ENCODE measurements around the gene TRA2A.
"Not testable (repeated sequence)": the region's sequence is repeated elsewhere in the genome, so short reads cannot be mapped to it uniquely, and the experiment has no call there.

The TRA2A gene

GRCh38 chr7:23491502-23491901 lies 40.3 kb downstream of the TRA2A start:
- no peak for DNase-seq

- DNase-seq: no peak
Measured at GRCh38 chr7:23490357-23491135, 41.2 kb downstream of the TRA2A start.

- not testable (repeated sequence) for DNase-seq
Measured at GRCh38 chr7:23488714-23489113, 43.1 kb downstream of the TRA2A start.

- no peak for DNase-seq
Measured at GRCh38 chr7:23487670-23488069, 44.1 kb downstream of the TRA2A start.

- DNase-seq: no peak
Measured at GRCh38 chr7:23486002-23486773, 45.6 kb downstream of the TRA2A start.

- no peak for DNase-seq
Measured at GRCh38 chr7:23482686-23483085, 49.1 kb downstream of the TRA2A start.

GRCh38 chr7:23477962-23478866 lies 53.6 kb downstream of the TRA2A start:
- DNase-seq: no peak

- no peak for DNase-seq
Measured at GRCh38 chr7:23477157-23477499, 54.7 kb downstream of the TRA2A start.

GRCh38 chr7:23476286-23477156 lies 55.3 kb downstream of the TRA2A start:
- no peak for DNase-seq

- DNase-seq: no peak
Measured at GRCh38 chr7:23475576-23475839, 56.3 kb downstream of the TRA2A start.

- DNase-seq: no peak
Measured at GRCh38 chr7:23474829-23475575, 56.8 kb downstream of the TRA2A start.

GRCh38 chr7:23474094-23474828 lies 57.5 kb downstream of the TRA2A start:
- peak; percentile 85 to 91 for DNase-seq

- DNase-seq: no peak
Measured at GRCh38 chr7:23473844-23474093, 58.0 kb downstream of the TRA2A start.

- no peak for DNase-seq
Measured at GRCh38 chr7:23472956-23473843, 58.6 kb downstream of the TRA2A start.

- DNase-seq: no peak
Measured at GRCh38 chr7:23472556-23472955, 59.2 kb downstream of the TRA2A start.

- no peak for DNase-seq
Measured at GRCh38 chr7:23472046-23472445, 59.7 kb downstream of the TRA2A start.

GRCh38 chr7:23471106-23471859 lies 60.5 kb downstream of the TRA2A start:
- no peak for DNase-seq

- peak; percentile 35 to 55 for DNase-seq
Measured at GRCh38 chr7:23470330-23471105, 61.3 kb downstream of the TRA2A start, which contains the start of gene IGF2BP3. IGF2BP3 (minus strand) TSS chr7:23470491; CDS start chr7:23470110, 381 bp downstream.

- no peak for DNase-seq
Measured at GRCh38 chr7:23469961-23470250, 61.9 kb downstream of the TRA2A start.

Measured in inflammatory macrophage treated with lipopolysaccharide for 1 hour (primary cell).